ENCODE data around the gene TMEM52.

Gene TMEM52

DNA sequence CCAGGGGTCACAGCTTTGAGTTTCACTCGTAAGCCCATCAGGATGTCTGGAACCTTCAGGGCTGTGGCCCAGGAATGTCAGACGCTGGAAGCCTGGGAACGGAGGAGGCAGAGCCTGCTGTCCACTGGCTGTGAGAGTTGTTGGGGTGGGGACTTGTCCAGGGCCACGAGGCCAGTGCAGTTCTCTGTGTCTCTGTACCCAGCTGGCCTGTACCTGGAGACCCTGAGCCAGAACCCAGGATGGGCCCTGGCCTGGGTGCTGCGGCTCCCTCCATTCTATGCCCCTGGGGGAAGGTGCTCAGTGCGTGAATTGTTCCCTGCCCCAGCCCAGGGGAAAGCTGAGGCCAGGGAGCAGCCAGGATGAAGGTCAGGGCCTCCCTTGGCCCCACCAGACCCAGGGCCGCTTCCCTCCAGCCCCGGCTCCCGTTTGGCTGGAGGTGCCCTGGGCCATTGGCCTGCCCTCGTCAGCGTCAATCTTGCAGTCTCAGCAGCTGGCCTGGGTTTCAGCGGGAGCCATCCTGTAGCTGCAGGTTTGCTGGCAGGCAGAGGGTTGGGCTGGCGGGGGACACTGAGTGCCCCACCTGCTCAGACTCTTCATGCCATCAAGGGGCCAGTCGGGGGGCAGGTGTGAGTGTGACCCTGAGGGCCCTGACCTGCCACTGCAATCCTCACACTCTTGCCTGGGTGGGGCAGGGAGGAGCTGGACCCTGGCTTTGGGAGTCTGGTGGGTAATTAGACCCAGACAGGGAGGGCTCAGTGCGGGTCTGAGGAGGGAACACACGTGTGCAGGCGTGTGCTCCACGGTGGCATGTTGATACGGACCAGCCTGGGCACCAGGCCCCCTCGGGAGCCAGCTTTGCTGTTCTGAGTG lies 4.7 kb downstream of the TMEM52 start:
- Histone ChIP-seq H3K4me3 (no peak overlapping the region), H3K27ac (no peak overlapping the region)
- TF ChIP-seq, protein P1, sequence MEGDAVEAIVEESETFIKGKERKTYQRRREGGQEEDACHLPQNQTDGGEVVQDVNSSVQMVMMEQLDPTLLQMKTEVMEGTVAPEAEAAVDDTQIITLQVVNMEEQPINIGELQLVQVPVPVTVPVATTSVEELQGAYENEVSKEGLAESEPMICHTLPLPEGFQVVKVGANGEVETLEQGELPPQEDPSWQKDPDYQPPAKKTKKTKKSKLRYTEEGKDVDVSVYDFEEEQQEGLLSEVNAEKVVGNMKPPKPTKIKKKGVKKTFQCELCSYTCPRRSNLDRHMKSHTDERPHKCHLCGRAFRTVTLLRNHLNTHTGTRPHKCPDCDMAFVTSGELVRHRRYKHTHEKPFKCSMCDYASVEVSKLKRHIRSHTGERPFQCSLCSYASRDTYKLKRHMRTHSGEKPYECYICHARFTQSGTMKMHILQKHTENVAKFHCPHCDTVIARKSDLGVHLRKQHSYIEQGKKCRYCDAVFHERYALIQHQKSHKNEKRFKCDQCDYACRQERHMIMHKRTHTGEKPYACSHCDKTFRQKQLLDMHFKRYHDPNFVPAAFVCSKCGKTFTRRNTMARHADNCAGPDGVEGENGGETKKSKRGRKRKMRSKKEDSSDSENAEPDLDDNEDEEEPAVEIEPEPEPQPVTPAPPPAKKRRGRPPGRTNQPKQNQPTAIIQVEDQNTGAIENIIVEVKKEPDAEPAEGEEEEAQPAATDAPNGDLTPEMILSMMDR (IDR thresholded peaks at IDR 0.05), result no peak
- DNase-seq (ENCODE audit: low spot score), result no peak

DNA sequence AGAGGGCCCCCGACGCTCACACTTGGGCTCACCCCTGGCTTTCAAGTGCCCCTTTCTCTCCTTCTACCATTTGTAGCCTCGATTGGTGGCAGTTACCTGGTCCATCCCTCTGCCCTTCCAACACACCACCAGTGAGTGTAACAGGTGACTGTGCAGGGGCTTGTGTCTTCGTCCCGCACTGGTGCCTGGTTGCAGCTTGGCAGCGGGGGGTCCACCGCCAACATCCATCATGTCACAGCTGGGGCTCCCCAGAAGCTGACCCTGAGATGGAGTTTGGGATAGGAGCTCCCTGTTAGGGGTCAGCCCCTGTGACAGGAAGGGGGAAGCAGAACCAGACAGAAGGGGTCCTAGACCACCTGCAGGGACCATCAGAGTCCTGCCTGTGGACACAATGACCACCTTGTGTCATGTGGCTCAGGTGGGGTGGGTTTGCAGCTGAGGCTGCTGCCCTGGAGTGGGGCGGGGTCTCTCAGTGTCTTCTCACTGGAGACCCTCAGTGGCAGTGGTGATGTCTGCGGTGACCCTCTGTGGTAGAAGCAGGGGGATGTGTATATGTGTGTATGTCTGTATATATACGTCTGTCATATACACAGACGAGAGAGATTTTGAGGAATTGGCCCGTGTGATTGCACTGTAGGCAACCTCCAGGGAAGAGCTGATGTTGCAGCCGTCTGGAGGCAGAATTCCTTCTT lies 7.6 kb downstream of the TMEM52 start:
- TF ChIP-seq, protein P1 (IDR thresholded peaks at IDR 0.05), result no peak
- H3K4me3 ChIP-seq, result no peak overlapping the region
- DNase-seq (ENCODE audit: low spot score), result peak; percentile 53
- no peak overlapping the region for H3K27ac ChIP-seq

DNA sequence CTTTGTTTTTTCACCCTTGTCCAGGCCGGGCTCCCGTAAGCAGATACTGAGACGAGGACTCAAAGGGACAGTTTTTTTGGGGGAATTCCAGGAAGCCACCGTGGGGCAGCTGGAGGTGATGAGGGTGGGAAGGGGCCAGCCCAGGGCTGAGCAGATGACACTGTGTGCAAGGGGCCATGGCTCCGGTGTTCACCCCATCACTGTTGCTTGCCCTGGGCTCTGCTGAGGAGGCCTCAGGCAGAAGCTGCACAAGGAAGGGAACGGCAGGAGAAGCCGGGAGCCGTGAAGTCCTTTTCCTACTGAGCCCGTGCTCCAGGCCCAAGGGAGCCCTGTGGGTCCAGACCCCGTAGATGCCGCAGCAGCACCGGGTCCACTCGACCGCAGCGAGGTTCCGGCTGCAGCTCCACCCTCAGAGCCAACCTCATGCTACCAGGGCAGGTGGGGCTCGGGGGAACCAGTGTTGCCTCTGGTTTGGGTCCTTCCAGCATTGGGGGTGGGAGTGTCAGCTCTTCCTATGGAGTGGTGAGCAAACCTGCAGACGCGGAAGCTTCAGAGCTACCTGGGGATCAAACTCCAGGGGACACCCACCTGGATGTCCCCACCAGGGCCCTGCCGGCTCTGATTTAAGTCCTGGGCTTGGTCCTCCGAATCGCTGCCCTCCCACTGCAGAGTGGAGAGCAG lies 8.3 kb downstream of the TMEM52 start:
- H3K27ac ChIP-seq, result no peak overlapping the region
- TF ChIP-seq, protein P1 (IDR thresholded peaks at IDR 0.05), result no peak
- no peak overlapping the region for H3K4me3 ChIP-seq
- DNase-seq (ENCODE audit: low spot score), result peak; percentile 72

DNA sequence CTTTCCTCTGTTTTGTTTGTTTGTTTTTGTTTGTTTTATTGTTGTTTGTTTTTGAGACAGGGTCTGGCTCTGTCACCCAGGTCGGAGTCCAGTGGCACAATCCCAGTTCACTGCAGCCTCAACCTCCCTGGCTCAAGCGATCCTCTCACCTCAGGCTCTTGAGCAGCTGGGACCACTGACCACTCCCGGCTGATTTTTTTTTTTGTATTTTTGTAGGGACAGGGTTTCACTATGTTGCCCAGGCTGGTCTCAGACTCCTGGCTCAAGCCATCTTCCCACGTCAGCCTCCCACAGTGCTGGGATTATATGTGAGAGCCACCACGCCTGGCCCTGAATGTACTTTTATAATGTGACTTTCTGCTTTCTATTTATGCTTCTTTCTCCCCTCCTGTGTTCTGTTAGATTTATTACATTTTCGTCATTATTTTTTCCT lies 9.0 kb downstream of the TMEM52 start:
- TF ChIP-seq, protein P1 (IDR thresholded peaks at IDR 0.05), result no peak
- DNase-seq (ENCODE audit: low spot score), result no peak
- Histone ChIP-seq H3K4me3 (peak overlapping the region; percentile 92), H3K27ac (peak overlapping the region; percentile 84 to 94)

DNA sequence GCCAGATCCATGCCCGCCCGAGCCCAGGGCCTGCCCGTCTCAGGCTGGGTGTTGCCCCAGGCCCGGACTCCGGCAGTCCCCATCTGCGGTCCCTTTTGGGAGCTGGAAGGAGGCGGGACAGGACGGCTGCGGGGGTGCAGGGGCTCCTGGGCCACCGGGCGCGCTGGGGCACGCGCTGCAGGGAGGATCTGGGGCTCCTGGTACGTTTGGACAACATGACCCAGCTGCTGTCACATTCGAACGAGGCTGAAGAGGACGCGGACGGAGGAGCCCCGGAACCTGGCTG lies 10.6 kb downstream of the TMEM52 start:
- Histone ChIP-seq H3K27ac (peak overlapping the region; percentile 84 to 94), H3K4me3 (peak overlapping the region; percentile 92)
- peak; percentile 78 for DNase-seq (ENCODE audit: low spot score)
- TF ChIP-seq, protein P1 (IDR thresholded peaks at IDR 0.05), result no peak

DNA sequence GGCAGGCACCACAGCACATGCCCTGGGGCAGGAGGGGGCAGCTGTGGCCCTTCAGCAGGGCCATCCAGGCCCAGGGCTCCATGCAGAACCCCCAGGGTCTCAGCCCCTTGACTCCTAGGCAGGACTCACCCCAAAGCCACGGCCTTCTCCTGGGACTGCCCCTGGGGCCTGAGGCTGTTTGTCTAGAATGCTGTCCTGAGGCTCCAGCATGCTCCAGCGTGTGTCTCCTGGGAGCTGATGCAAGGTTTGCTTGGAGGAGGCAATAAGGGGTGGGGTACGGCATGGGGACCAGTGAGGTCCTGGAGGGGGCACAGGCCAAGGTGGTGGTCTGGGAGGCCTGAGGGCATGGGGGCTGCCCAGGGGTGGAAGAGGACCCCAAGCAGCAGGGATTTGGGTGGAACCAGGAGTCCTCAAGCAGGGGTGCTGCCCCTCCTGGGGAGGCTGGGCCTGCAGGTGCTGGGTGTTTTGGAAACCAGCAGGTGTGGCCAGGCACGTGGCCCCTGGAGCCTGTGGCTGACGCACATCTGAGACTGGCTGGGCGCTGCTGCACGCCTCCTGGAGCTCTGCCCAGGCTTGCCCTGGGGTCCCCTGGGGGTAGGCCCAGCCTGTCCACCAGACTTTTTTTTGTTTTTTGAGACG lies 11.9 kb downstream of the TMEM52 start:
- DNase-seq (ENCODE audit: low spot score), result no peak
- TF ChIP-seq, protein P1 (IDR thresholded peaks at IDR 0.05), result no peak
- Histone ChIP-seq H3K4me3 (no peak overlapping the region), H3K27ac (peak overlapping the region in 1 of 2 donors; percentile 41)

Measured in coronary artery (tissue), 2 donors.